GM21737 (cell line): ENCODE measurements around the gene ABCF2.

ENCODE experiments used
- ATAC-seq: cut with Tn5 transposase; IDR thresholded peaks from one replicate; pipeline ENCODE4 v1.9.1; 2021; ENCODE audit warnings: mild to moderate bottlenecking, moderate library complexity; ENCODE audit not compliant: unreplicated experiment

ABCF2 gene

GRCh38 chr7:151195616-151196450 is 31.2 kb downstream of the ABCF2 start:
- no peak for ATAC-seq

GRCh38 chr7:151194188-151194587 is 32.8 kb downstream of the ABCF2 start:
- no peak for ATAC-seq

- no peak for ATAC-seq
Observed at GRCh38 chr7:151193203-151193978, 33.6 kb downstream of the ABCF2 start.

- ATAC-seq = no peak
Observed at GRCh38 chr7:151192002-151192539, 34.9 kb downstream of the ABCF2 start.

GRCh38 chr7:151191544-151191943 is 35.5 kb downstream of the ABCF2 start:
- ATAC-seq = no peak

GRCh38 chr7:151189038-151189437 is 38.0 kb downstream of the ABCF2 start:
- ATAC-seq = no peak

GRCh38 chr7:151188252-151188542 is 38.8 kb downstream of the ABCF2 start:
- no peak for ATAC-seq

GRCh38 chr7:151187409-151188251 is 39.4 kb downstream of the ABCF2 start:
- no peak for ATAC-seq

GRCh38 chr7:151186640-151187408 is 40.2 kb downstream of the ABCF2 start, which contains the start of gene ASB10:
Gene ASB10 (minus strand): TSS chr7:151187250. CDS start chr7:151187130, 120 bp downstream.
- no peak for ATAC-seq

GRCh38 chr7:151185762-151186639 is 41.0 kb downstream of the ABCF2 start:
- no peak for ATAC-seq

- no peak for ATAC-seq
Observed at GRCh38 chr7:151181011-151181431, 46.0 kb downstream of the ABCF2 start.

GRCh38 chr7:151179946-151180345 is 47.1 kb downstream of the ABCF2 start:
- ATAC-seq = no peak

- no peak for ATAC-seq
Observed at GRCh38 chr7:151179287-151179860, 47.6 kb downstream of the ABCF2 start.

- ATAC-seq = no peak
Observed at GRCh38 chr7:151178831-151179230, 48.2 kb downstream of the ABCF2 start.

GRCh38 chr7:151178236-151178635 is 48.8 kb downstream of the ABCF2 start:
- ATAC-seq = no peak

- no peak for ATAC-seq
Observed at GRCh38 chr7:151177310-151177709, 49.7 kb downstream of the ABCF2 start.

- no peak for ATAC-seq
Observed at GRCh38 chr7:151176401-151176800, 50.6 kb downstream of the ABCF2 start.

GRCh38 chr7:151175793-151176311 is 51.2 kb downstream of the ABCF2 start:
- ATAC-seq = no peak
